HG03045 (cell line): ENCODE data around the gene BAAT.
"Not testable (repeated sequence)": the region's sequence is repeated elsewhere in the genome, so short reads cannot be mapped to it uniquely, and the experiment has no call there.

Source experiments
- ATAC-seq: cut with Tn5 transposase; IDR thresholded peaks from one replicate; pipeline ENCODE4 v1.9.1; 2021; ENCODE audit warnings: mild to moderate bottlenecking, moderate library complexity; ENCODE audit not compliant: unreplicated experiment

BAAT gene

DNA sequence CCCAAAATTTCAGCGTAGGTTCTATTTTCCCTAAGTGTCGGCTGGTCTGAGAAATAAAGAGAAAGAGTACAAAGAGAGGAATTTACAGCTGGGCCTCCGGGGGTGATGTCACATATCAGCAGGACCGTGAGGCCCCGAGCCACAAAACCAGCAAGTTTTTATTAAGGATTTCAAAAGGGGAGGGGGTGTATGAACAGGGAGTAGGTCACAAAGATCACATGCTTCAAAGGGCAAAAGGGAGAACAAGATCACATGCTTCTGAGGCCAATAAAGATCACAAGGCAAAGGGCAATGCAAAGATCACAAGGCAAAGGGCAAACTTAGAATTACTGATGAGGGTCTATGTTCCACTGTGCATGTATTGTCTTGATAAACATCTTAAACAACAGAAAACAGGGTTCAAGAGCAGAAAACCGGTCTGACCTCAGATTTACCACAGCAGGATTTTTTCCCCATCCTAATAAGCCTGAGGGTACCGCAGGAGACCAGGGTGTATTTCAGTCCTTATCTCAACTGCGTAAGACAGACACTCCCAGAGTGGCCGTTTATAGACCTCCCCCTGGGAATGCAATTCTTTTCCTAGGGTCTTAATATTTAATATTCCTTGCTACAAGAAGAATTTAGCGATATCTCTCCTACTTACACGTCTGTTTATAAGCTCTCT is at the start of gene BAAT:
TSS of gene BAAT (minus strand) at position 134 of the 664 bp plus-strand sequence. CDS start 13,602 bp downstream, outside the sequence.
- not testable (repeated sequence) for ATAC-seq

DNA sequence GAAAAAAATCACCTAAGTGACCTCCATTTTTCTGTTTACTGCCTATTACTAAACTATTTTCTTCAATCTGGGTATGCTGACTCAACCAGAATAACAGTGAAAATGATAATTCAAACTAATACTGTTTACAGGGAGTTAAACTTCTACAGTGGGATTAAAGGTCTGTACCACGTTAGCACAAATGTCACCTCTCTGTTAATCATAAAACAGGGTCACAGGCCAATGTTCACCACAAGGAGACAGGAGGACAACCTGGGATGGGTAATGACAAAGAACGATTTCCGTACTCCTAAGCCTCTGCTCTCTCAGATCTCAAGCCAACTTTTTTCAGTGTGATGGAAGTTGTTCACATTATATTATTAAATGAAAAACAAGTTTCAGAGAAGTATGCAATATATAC is 48.4 kb upstream of the BAAT start:
- ATAC-seq, result no peak

DNA sequence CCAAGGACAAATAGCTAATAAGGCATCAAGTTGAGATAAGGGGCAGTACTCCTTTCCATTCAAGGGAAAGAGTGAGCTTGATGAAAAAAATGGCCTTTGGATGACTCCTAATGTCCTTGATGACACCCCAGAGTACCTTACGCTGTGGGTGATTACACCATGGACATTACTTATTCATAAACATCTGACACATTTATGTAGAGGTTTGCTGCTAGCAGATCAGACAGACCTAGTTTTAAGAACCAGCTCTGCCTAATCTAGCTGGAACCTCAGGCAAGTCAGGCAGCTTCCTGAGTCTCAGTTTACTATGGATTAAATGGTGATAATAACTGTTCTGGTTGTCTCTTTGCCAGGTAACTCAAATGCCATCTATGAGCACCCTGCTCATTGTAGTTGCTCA is 47.9 kb upstream of the BAAT start:
- ATAC-seq, result no peak

DNA sequence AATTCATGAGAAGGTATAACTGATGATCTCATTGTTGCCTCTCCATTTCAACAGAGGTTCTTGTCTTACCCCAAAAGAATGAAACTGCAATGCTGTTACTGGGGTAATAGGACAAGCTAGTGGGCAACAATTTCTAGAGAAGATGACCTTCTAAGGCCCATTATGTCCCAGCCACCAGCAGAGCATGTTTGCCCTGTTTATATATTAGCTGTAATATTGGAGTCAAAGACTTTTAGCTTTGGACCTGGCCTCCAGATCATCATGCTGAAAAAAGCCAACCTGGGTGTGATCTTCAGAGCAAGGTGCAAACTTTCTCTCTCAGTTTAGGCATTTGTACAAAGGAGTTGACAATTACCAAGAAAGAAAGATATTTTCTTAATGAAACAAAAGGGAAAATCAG is 47.4 kb upstream of the BAAT start:
- no peak for ATAC-seq

GRCh38 chr9:101429736-101430135 is 44.9 kb upstream of the BAAT start:
- no peak for ATAC-seq

DNA sequence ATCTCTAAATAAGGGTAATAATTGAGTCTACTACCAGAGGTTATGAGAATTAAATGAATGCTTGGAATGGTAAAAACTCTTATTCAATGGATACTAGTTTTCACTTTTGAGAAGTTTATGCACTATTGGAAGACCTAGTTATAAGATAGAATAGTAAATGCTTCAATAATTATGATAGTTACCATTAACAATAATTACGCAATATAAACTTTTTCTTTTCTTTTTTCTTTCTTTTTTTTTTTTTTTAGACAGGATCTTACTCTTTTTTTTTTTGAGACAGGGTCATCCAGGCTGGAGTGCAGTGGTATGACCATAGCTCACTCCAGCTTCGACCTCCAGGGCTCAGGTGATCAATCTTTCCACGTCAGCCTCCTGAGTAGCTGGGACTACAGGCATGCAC is 44.1 kb upstream of the BAAT start:
- ATAC-seq, result no peak

- ATAC-seq, result no peak
Measured at GRCh38 chr9:101427957-101428655, 43.3 kb upstream of the BAAT start.

- no peak for ATAC-seq
Measured at GRCh38 chr9:101427358-101427757, 42.6 kb upstream of the BAAT start.

DNA sequence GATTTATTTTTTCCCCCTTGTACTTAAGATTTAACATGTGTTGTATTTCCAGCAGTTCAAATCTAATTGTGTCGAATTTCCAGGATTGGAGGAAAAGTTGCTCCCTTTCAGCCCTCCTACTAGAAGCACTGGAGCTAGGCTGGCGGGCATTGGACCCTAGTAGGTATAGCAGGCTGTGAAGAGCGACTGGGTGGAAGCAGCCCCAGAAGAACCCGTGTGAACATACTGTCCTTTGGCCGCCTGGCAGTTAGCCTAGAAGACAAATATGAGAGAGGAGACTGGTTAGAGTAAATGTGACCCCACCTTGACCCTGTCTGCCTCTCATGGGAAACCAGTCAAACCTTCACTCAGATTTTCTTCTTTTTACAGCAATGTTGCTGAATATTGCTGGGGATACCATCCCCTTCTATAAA is 36.9 kb upstream of the BAAT start:
- ATAC-seq, result no peak

GRCh38 chr9:101419863-101420262 is 35.1 kb upstream of the BAAT start:
- no peak for ATAC-seq

GRCh38 chr9:101418518-101419430 is 34.0 kb upstream of the BAAT start:
- ATAC-seq, result no peak

GRCh38 chr9:101417977-101418376 is 33.2 kb upstream of the BAAT start:
- no peak for ATAC-seq

GRCh38 chr9:101417389-101417788 is 32.6 kb upstream of the BAAT start:
- no peak for ATAC-seq

- no peak for ATAC-seq
Measured at GRCh38 chr9:101415578-101415977, 30.8 kb upstream of the BAAT start.

DNA sequence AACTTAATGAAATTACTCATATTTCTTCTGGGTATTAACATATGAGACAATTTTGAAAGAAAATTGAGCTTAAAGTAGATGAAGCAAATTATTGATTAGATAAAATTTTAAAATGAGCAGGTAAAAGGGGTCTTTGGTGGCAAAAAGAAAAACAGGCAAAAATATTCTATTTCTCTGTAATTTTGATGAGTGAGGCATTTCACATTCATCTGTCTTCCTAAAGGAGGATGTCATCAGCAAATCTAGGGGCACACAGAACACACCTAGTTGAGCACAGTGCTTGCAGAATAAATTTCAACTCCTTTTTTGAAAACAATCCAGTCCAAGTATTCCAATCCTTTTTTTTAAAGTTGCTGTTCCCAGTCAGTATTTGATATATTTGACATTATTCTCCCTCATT is 30.0 kb upstream of the BAAT start:
- ATAC-seq, result no peak

- no peak for ATAC-seq
Measured at GRCh38 chr9:101409079-101409477, 24.3 kb upstream of the BAAT start.

DNA sequence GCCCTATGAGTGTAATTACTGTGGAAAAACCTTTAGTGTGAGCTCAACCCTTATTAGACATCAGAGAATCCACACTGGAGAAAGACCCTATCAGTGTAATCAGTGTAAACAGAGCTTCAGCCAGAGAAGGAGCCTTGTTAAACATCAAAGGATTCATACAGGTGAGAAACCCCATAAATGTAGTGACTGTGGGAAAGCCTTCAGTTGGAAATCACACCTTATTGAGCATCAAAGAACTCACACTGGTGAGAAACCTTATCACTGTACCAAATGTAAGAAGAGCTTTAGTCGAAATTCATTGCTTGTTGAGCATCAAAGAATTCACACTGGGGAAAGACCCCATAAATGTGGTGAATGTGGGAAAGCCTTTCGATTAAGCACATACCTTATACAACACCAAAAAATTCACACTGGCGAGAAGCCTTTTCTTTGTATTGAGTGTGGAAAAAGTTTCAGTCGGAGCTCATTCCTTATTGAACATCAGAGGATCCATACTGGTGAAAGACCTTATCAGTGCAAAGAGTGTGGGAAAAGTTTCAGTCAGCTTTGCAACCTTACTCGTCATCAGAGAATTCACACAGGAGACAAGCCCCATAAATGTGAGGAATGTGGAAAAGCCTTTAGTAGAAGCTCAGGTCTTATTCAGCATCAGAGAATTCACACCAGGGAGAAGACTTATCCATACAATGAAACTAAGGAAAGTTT is 23.7 kb upstream of the BAAT start:
- ATAC-seq, result no peak

DNA sequence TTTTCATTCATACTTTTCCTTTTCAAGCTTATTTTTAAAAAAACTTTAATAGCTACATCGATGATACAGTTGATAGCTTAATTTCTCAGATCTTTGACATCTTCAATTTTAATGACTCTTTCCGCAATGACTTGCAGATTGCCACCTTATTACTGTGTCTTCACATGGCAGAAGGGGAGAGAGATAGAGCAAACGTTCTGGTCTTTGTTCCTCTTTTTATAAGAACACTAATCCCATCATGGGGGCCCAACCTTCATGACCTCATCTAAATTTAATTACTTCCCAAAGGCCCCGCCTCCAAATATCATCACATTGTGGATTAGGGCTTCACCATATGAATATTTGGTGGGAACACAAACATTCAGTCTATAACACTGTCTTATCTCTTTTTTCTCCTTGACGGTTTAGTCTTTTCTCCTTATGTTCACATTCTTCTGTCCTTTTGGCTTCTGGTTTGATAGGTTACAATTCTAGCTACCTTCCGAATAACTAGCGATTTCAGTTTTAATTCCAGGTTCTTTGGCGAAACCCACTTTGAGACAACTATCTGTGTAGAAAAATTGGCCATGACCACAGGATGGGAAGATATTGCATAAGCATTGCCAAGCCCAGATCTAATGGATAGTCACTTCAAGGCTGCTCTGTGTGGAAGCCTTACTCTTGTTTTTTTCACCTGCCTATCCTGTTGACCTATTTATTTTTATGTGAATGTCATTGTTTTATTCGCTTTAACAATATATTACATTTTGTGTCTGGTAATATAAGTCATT is 18.9 kb upstream of the BAAT start:
- ATAC-seq, result no peak

DNA sequence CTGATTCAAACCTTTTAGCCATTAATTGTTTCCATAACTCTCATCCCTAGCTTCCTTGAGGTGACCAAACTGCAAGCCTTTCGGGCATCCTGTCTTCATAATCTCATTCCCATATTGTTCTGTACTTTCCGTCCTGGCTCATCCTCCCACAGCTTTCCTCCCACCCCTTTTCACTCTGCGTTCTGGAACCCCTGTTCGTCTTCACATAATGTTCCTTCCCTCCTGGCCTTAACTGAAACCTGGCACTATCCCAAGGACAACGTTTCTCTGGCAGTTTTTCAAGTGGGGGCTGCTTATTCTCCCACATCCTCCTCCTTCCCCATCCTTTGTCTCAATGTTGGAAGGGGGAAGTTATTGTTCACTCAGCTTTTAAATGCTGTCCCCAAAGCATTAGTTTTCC is 15.3 kb upstream of the BAAT start:
- no peak for ATAC-seq

GRCh38 chr9:101399643-101399970 is 14.8 kb upstream of the BAAT start:
- ATAC-seq, result no peak
